Lower leg skin (tissue), 4 donors: ENCODE results near the gene TM9SF2. TPM values are rescaled to one million over a fixed set of nuclear protein-coding genes. Genes with fewer than 3 reads are reported as not detected.

Experiments used
- DNase-seq, 2 donors: peaks; one replicate each; pipeline ENCODE4 v3.0.0-alpha.2; 2019; ENCODE audit warnings: low spot score in 2 of 2
- H3K4me3 ChIP-seq: fragments of 200-600 bp; sonication (generic); 2 replicates; pipeline ENCODE4 v1.5.1; 2017; ENCODE audit warnings: mild to moderate bottlenecking, low read depth; ENCODE audit not compliant: poor library complexity, severe bottlenecking
- CTCF ChIP-seq, 3 donors: fragments of 450-650 bp; IDR thresholded peaks; one replicate each; pipeline ENCODE4 v1.5.1; 2016; ENCODE audit warnings: antibody characterized with exemption in 3 of 3, mild to moderate bottlenecking in 3 of 3, moderate library complexity in 2 of 3
- POLR2A ChIP-seq, 2 donors: fragments of 450-650 bp; IDR thresholded peaks; one replicate each; pipeline ENCODE4 v1.6.1; 2016 to 2017; ENCODE audit warnings: antibody characterized with exemption in 2 of 2, mild to moderate bottlenecking in 1 of 2, moderate library complexity in 1 of 2
- WGBS, 2 donors: methylation state at CpG; one replicate each; pipeline ENCODE4 v1.1.5; 2018; 5-methylcytosine and 5-hydroxymethylcytosine counted together
- intact Hi-C: fragments of 100-400 bp; cut with DNase I; formaldehyde crosslinking; loops from one replicate; pipeline ENCODE4 v1.15.0; 2023; ENCODE audit warnings: low total_unique reads
- total RNA-seq, 4 donors: library from RNA; depleted of rRNA; stranded (reverse); fragments of >200 nt; gene quantifications; one replicate each; pipeline ENCODE4 v1.1.0, GENCODE V29; 2016

Gene TM9SF2
- total RNA-seq, 4 donors from 2014 or later, result 66.5 to 111 (median 88.0) TPM

- no peak for DNase-seq
- TF ChIP-seq POLR2A (IDR thresholded peaks at IDR 0.05) (no peak), CTCF (IDR thresholded peaks at IDR 0.05) (no peak)
- H3K4me3 ChIP-seq, result no peak overlapping the region
- intact Hi-C loops, result no loop called here
- 73 to 74% methylated on average over 2 of the region's 2 CpGs for WGBS, 2 donors
Measured at GRCh38 chr13:99517577-99517976, 16.3 kb downstream of the TM9SF2 start.

GRCh38 chr13:99517984-99518383, 16.7 kb downstream of the TM9SF2 start:
- TF ChIP-seq POLR2A (IDR thresholded peaks at IDR 0.05) (no peak), CTCF (IDR thresholded peaks at IDR 0.05) (no peak)
- 95 to 97% methylated on average over 6 of the region's 6 CpGs for WGBS, 2 donors

GRCh38 chr13:99522298-99522697, 21.0 kb downstream of the TM9SF2 start:
- no peak overlapping the region for H3K4me3 ChIP-seq
- intact Hi-C loops, result no loop called here
- no peak for TF ChIP-seq POLR2A (IDR thresholded peaks at IDR 0.05)
- TF ChIP-seq CTCF (IDR thresholded peaks at IDR 0.05), result no peak
- DNase-seq, result no peak
- 94 to 98% methylated on average over 2 of the region's 2 CpGs for WGBS, 2 donors

More at GRCh38 chr13:99517984-99518383, 16.7 kb downstream of the TM9SF2 start:
- intact Hi-C loops, result no loop called here
- no peak for DNase-seq
- no peak overlapping the region for H3K4me3 ChIP-seq

GRCh38 chr13:99523838-99524237, 22.6 kb downstream of the TM9SF2 start:
- no peak for DNase-seq
- H3K4me3 ChIP-seq, result no peak overlapping the region
- WGBS, 2 donors, result 95 to 98% methylated on average over 4 of the region's 4 CpGs
- intact Hi-C loops, result no loop called here
- no peak for TF ChIP-seq POLR2A (IDR thresholded peaks at IDR 0.05)
- TF ChIP-seq CTCF (IDR thresholded peaks at IDR 0.05), result no peak

- intact Hi-C loops, result no loop called here
- no peak overlapping the region for H3K4me3 ChIP-seq
- 97 to 99% methylated on average over 4 of the region's 4 CpGs for WGBS, 2 donors
- TF ChIP-seq CTCF (IDR thresholded peaks at IDR 0.05) (no peak), POLR2A (IDR thresholded peaks at IDR 0.05) (no peak)
- DNase-seq, result no peak
Measured at GRCh38 chr13:99525967-99526366, 24.7 kb downstream of the TM9SF2 start.

- H3K4me3 ChIP-seq, result no peak overlapping the region
- 83 to 87% methylated on average over 7 of the region's 7 CpGs for WGBS, 2 donors
- TF ChIP-seq POLR2A (IDR thresholded peaks at IDR 0.05), result no peak
- no peak for TF ChIP-seq CTCF (IDR thresholded peaks at IDR 0.05)
- DNase-seq, result no peak
- intact Hi-C loops, result no loop called here
Measured at GRCh38 chr13:99526549-99526948, 25.3 kb downstream of the TM9SF2 start.
